Erythroblast (primary cell): ENCODE measurements around the gene WIPF2.

Experiments used
- GATA1 ChIP-seq: IDR thresholded peaks from 2 replicates; pipeline ENCODE4 v1.6.1; 2011; ENCODE audit warnings: low read depth, mild to moderate bottlenecking, control low read depth, low read length, moderate library complexity
- POLR2A ChIP-seq: IDR thresholded peaks from 2 replicates; pipeline ENCODE4 v1.6.1; 2011; ENCODE audit warnings: mild to moderate bottlenecking, low read length

- TF ChIP-seq POLR2A (no peak), GATA1 (no peak)
Observed at GRCh38 chr17:40295488-40296436, 76.7 kb downstream of the WIPF2 start.
